Sigmoid colon (tissue), 7 donors: ENCODE measurements around the gene LRRC47. TPM values are rescaled to one million over a fixed set of nuclear protein-coding genes. Genes with fewer than 3 reads are reported as not detected.

Source experiments
- DNase-seq: peaks from one replicate; pipeline ENCODE4 v3.0.0-alpha.2; 2019
- H3K27ac ChIP-seq, 4 donors: fragments of 200-600 bp; sonication (generic); one replicate each; pipeline ENCODE4 v1.5.1; 2016 to 2019; ENCODE audit warnings: mild to moderate bottlenecking in 1 of 4
- H3K27me3 ChIP-seq, 3 donors: fragments of 200-600 bp; sonication (generic); one replicate each; pipeline ENCODE4 v1.5.1; 2019; ENCODE audit warnings: mild to moderate bottlenecking in 1 of 3
- H3K36me3 ChIP-seq, 4 donors: fragments of 200-600 bp; sonication (generic); one replicate each; pipeline ENCODE4 v1.5.1; 2016 to 2019
- H3K4me1 ChIP-seq, 4 donors: fragments of 200-600 bp; sonication (generic); one replicate each; pipeline ENCODE4 v1.5.1; 2017 to 2019
- H3K4me3 ChIP-seq, 4 donors: fragments of 200-600 bp; sonication (generic); one replicate each; pipeline ENCODE4 v1.5.1; 2017 to 2019; ENCODE audit warnings: mild to moderate bottlenecking in 2 of 4, moderate library complexity in 1 of 4
- H3K9me3 ChIP-seq, 4 donors: fragments of 200-600 bp in 3 of 4; sonication (generic) in 3 of 4; one replicate each; pipeline versions ENCODE4 v1.5.1 to v1.6.1; 2013 to 2019
- EP300 ChIP-seq, 4 donors: sonication (generic); formaldehyde crosslinking; IDR thresholded peaks; one replicate each; pipeline ENCODE4 v1.6.1; 2017; ENCODE audit warnings: antibody characterized with exemption in 4 of 4
- POLR2A ChIP-seq, 2 donors: fragments of 450-650 bp; IDR thresholded peaks; one replicate each; pipeline ENCODE4 v1.6.1; 2016; ENCODE audit warnings: antibody characterized with exemption in 2 of 2, mild to moderate bottlenecking in 2 of 2, moderate library complexity in 2 of 2
- POLR2AphosphoS5 ChIP-seq, 4 donors: sonication (generic); formaldehyde crosslinking; IDR thresholded peaks; one replicate each; pipeline ENCODE4 v1.6.1; 2017; ENCODE audit warnings: antibody characterized with exemption in 4 of 4
- WGBS, 2 donors: extraction: QIAGEN DNeasy Blood & Tissue Kit; methylation state at CpG; one replicate each; pipeline ENCODE4 v1.1.7; 2013; 5-methylcytosine and 5-hydroxymethylcytosine counted together
- intact Hi-C: fragments of 100-400 bp; cut with DNase I; formaldehyde crosslinking; loops from one replicate; pipeline ENCODE4 v1.15.1; 2023
- polyA plus RNA-seq, 3 donors: library from polyadenylated mRNA; stranded (reverse); fragments of 200-250 nt; gene quantifications; one replicate each; pipeline ENCODE4 v1.2.3, GENCODE V29; 2013
- total RNA-seq, 4 donors: library from RNA; depleted of rRNA; stranded (reverse); fragments of >200 nt; gene quantifications; one replicate each; pipeline ENCODE4 v1.1.0, GENCODE V29; 2016
- TF ChIP-seq, protein P1 (sequence below), 4 experiments: fragments of 450-650 bp in 3 of 4; fragments of 200-600 bp in 1 of 4; IDR thresholded peaks; one replicate each; pipeline ENCODE4 v1.5.1; 2016 to 2019; ENCODE audit warnings: antibody characterized with exemption in 4 of 4, mild to moderate bottlenecking in 3 of 4, moderate library complexity in 2 of 4
- donor health status: healthy with polysubstance abuse.
- donor health status: Bipolar disorder and iron deficiency.
- donor health status: healthy.

Gene LRRC47
- total and polyA plus RNA-seq, 7 donors: 11.4 to 36.4 (median 26.7) TPM

DNA sequence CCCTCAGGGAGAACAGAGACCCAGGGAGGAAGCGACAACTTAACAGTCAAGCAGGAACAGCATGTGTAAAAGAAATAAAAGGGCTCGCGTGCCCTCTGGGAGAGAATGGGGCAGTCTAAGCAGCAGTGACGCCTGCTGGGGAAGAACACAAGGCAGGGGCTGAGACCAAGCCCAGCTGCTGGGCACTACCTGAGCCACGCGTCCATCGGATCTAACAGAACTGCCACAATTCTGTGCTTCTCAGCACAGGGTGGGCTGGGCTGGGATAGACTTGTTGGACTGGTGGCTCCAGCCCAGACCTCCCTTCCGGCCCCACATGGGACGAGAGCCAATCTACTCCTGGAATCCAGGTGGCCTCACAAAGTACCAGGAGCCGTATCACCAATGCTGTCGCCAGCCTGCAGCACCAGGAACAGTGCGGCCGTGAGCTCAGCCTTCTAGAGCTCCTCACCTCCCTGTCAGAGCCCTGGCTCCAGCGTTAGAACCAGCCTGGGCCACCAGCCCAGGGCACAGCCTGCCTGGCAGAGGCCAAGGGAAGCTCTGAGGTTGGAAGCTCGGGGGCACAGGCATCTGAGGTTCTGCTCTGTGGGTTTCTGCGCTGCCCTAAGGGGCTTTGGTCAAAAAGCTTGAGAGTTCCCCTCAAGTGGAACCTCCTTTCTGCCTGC is 7.4 kb downstream of the LRRC47 start:
- Histone ChIP-seq H3K27ac (no peak overlapping the region), H3K4me1 (peaks cover 0 to 29% (median 13%) of the 10 kb centered on the region in 4 donors), H3K27me3 (no peaks in the 10 kb centered on the region), H3K9me3 (no peaks in the 10 kb centered on the region), H3K36me3 (peaks cover 12 to 60% (median 38%) of the 10 kb centered on the region in 4 donors), H3K4me3 (no peak overlapping the region)
- intact Hi-C loops: no loop called here
- TF ChIP-seq POLR2AphosphoS5 (IDR thresholded peaks at IDR 0.05) (no peak), EP300 (IDR thresholded peaks at IDR 0.05) (no peak), POLR2A (IDR thresholded peaks at IDR 0.05) (no peak)
- TF ChIP-seq, protein P1, sequence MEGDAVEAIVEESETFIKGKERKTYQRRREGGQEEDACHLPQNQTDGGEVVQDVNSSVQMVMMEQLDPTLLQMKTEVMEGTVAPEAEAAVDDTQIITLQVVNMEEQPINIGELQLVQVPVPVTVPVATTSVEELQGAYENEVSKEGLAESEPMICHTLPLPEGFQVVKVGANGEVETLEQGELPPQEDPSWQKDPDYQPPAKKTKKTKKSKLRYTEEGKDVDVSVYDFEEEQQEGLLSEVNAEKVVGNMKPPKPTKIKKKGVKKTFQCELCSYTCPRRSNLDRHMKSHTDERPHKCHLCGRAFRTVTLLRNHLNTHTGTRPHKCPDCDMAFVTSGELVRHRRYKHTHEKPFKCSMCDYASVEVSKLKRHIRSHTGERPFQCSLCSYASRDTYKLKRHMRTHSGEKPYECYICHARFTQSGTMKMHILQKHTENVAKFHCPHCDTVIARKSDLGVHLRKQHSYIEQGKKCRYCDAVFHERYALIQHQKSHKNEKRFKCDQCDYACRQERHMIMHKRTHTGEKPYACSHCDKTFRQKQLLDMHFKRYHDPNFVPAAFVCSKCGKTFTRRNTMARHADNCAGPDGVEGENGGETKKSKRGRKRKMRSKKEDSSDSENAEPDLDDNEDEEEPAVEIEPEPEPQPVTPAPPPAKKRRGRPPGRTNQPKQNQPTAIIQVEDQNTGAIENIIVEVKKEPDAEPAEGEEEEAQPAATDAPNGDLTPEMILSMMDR (IDR thresholded peaks at IDR 0.05): no peak
- no peak for DNase-seq
- 92 to 93% methylated on average over 16 of the region's 16 CpGs for WGBS, 2 donors

DNA sequence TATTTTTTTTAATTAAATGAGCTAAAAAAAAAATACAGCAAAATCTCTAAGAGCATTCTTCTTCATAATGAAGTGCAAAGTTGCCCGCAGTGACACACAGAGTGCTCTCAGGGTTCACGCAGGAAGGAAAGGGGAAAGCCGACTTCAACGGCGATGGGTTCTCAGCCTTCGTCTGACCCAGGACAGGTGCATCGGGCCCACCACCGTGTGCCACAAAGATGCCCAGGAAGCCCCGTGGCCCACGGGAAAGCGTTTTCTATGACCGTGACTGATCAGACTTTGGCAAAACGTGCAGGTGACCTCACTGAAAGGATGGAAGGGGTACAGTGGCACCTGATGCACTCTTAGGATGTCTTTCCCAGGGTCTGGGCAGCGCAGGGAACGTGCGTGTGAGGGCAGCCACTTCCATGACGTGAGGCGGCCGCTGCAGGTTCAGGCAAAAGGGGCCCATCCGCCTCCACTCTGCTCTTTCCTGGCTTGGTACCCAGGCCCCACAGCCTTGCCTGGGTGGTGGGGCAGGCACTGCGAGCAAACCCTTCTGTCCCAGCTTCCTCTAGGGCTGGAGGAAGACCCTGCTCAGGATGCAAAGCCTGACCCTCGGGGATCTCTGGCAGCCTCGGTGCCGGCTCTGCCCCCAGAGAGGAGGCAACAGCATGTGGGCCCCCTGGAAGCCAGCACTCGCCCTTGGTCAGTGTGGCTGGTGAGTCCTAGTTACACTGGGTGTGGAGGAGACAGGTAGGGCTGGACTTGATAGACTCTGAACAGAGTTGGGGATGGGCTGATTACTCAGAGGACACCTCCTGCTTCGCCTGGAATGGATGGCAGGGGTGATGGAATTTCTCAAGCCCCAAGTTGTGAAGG is 8.3 kb downstream of the LRRC47 start:
- Histone ChIP-seq H3K27ac (no peak overlapping the region), H3K4me3 (no peak overlapping the region), H3K36me3 (peaks cover 14 to 69% (median 44%) of the 10 kb centered on the region in 4 donors), H3K4me1 (peaks cover 0 to 19% (median 4%) of the 10 kb centered on the region in 4 donors), H3K27me3 (no peaks in the 10 kb centered on the region), H3K9me3 (no peaks in the 10 kb centered on the region)
- DNase-seq: no peak
- intact Hi-C loops: no loop called here
- 91 to 93% methylated on average over 26 of the region's 26 CpGs for WGBS, 2 donors
- TF ChIP-seq, protein P1 (IDR thresholded peaks at IDR 0.05): no peak
- TF ChIP-seq EP300 (IDR thresholded peaks at IDR 0.05) (no peak), POLR2A (IDR thresholded peaks at IDR 0.05) (no peak), POLR2AphosphoS5 (IDR thresholded peaks at IDR 0.05) (no peak)

DNA sequence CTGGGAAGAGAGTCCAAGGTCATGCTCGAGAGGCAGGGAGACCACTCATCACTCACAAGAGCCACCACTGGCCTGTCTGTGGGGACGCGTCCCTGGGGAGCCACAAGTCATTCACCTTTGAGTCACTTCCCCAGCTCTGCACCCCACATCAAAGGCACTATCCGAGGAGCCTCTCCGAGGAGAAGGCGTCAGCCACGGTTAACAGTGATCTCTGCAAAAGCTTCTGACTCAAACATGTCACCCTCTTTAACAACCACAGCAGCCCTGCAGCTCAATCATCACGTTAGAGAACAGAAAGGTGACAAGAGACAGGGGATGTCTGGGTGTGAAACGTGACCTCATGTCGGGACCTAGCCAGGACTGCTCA is 9.0 kb downstream of the LRRC47 start:
- H3K36me3 ChIP-seq: peaks cover 14 to 72% (median 51%) of the 10 kb centered on the region in 4 donors
- no peak overlapping the region for H3K27ac ChIP-seq
- no peak for DNase-seq
- no peaks in the 10 kb centered on the region for H3K27me3 ChIP-seq
- no peak for TF ChIP-seq EP300 (IDR thresholded peaks at IDR 0.05)
- no peak for TF ChIP-seq POLR2A (IDR thresholded peaks at IDR 0.05)
- TF ChIP-seq, protein P1 (IDR thresholded peaks at IDR 0.05): no peak
- no peak for TF ChIP-seq POLR2AphosphoS5 (IDR thresholded peaks at IDR 0.05)
- intact Hi-C loops: no loop called here
- WGBS, 2 donors: 85 to 86% methylated on average over 10 of the region's 10 CpGs
- no peaks in the 10 kb centered on the region for H3K9me3 ChIP-seq
- no peak overlapping the region for H3K4me3 ChIP-seq
- H3K4me1 ChIP-seq: peaks cover 0 to 15% (median 2%) of the 10 kb centered on the region in 4 donors

DNA sequence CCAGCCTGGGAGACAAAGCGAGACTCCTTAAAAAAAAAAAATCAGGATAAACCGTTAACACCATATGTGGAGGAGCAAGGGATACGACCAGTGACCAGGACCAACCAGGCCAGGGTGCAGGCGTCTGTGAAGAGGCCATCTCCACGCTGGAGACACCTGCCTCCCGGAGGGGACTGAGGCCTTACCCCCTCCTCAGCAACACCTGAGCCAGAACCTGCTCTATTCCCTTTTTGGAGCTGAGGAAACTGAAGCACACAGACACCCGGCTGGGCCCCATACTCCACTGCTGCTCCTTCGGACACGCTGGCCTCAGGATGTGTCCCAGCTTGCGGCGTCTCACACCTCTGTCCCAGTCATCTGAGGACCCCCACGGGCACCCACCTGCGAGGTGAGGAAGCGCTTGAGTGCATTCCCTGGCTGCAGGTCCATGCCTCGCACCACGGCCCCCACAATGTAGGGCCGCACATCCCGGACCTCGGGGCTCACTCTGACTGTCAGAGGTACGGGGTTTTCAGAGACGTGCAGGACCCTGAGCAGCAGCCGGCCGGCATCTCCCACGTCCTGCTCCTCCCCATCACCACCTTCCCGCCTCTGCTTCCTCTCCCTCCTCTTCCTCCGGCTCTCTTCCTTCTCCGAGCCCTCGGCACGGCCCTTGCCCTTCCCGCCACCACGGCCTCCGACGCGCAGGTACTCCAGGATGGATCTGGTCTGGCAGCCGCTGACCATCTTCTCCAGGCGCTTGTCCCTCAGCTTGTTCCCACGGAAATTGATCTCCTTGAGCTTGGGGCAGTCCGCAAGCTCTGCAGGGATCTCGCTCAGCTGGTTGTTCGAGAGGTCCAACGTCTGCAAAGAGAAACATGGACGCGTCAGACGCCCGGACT is 9.6 kb downstream of the LRRC47 start:
- no peak for DNase-seq
- Histone ChIP-seq H3K9me3 (no peaks in the 10 kb centered on the region), H3K4me1 (peaks cover 0 to 15% (median under 1%) of the 10 kb centered on the region in 4 donors), H3K4me3 (no peak overlapping the region), H3K27me3 (no peaks in the 10 kb centered on the region), H3K27ac (no peak overlapping the region), H3K36me3 (peaks cover 18 to 78% (median 57%) of the 10 kb centered on the region in 4 donors)
- intact Hi-C loops: no loop called here
- TF ChIP-seq, protein P1 (IDR thresholded peaks at IDR 0.05): no peak
- WGBS, 2 donors: 93 to 95% methylated on average over 45 of the region's 45 CpGs
